Upper lobe of left lung (tissue), 6 donors: ENCODE measurements around the gene PPP1R37. TPM values are rescaled to one million over a fixed set of nuclear protein-coding genes. Genes with fewer than 3 reads are reported as not detected.

Source experiments
- ATAC-seq, 2 donors: fragments of 200-7000 bp; cut with Tn5 transposase; one replicate each; pipeline ENCODE4 v1.9.1; 2022; ENCODE audit warnings: mild to moderate bottlenecking in 2 of 2, moderate library complexity in 2 of 2; ENCODE audit not compliant: low FRiP score in 2 of 2
- DNase-seq, 2 donors: peaks; one replicate each; pipeline ENCODE4 v3.0.0-alpha.2; 2019 to 2020
- H3K27ac ChIP-seq, 4 donors: fragments of 200-600 bp; sonication (generic); one replicate each; pipeline ENCODE4 v1.5.1; 2016 to 2019
- H3K27me3 ChIP-seq, 4 donors: fragments of 200-600 bp; sonication (generic); one replicate each; pipeline ENCODE4 v1.5.1; 2017 to 2019
- H3K36me3 ChIP-seq, 4 donors: fragments of 200-600 bp; sonication (generic); one replicate each; pipeline ENCODE4 v1.5.1; 2016 to 2019
- H3K4me1 ChIP-seq, 4 donors: fragments of 200-600 bp; sonication (generic); one replicate each; pipeline ENCODE4 v1.5.1; 2018 to 2019
- H3K4me3 ChIP-seq, 4 donors: fragments of 200-600 bp; sonication (generic); one replicate each; pipeline ENCODE4 v1.5.1; 2017 to 2019; ENCODE audit warnings: mild to moderate bottlenecking in 2 of 4, moderate library complexity in 1 of 4
- H3K9me3 ChIP-seq, 4 donors: fragments of 200-600 bp; sonication (generic); one replicate each; pipeline ENCODE4 v1.5.1; 2018 to 2019
- CTCF ChIP-seq, 6 experiments: fragments of 450-650 bp in 4 of 6; fragments of 200-600 bp in 2 of 6; sonication (generic) in 2 of 6; IDR thresholded peaks; one replicate each; pipeline ENCODE4 v1.5.1; 2016 to 2019; ENCODE audit warnings: antibody characterized with exemption in 6 of 6
- EP300 ChIP-seq, 4 donors: sonication (generic); formaldehyde crosslinking; IDR thresholded peaks; one replicate each; pipeline ENCODE4 v1.5.1; 2017; ENCODE audit warnings: antibody characterized with exemption in 4 of 4, control low read depth in 2 of 4
- POLR2A ChIP-seq, 4 donors: fragments of 450-650 bp; IDR thresholded peaks; one replicate each; pipeline ENCODE4 v1.5.1; 2016 to 2017; ENCODE audit warnings: antibody characterized with exemption in 4 of 4, mild to moderate bottlenecking in 2 of 4
- POLR2AphosphoS5 ChIP-seq, 2 donors: sonication (generic); formaldehyde crosslinking; IDR thresholded peaks; one replicate each; pipeline ENCODE4 v1.5.1; 2017; ENCODE audit warnings: antibody characterized with exemption in 2 of 2
- WGBS, 2 donors: methylation state at CpG; one replicate each; pipeline ENCODE4 v1.1.5; 2017 to 2018; 5-methylcytosine and 5-hydroxymethylcytosine counted together
- total RNA-seq, 6 donors: library from RNA; depleted of rRNA in 4 of 6; stranded (reverse); fragments of >200 nt in 4 of 6; gene quantifications; one replicate each; pipeline versions ENCODE4 v1.1.0 to v1.2.1, GENCODE V29; 2016 to 2021
- donor health status: DM: no; HTN: no; CAD: no; lungs with moderate emphysema.
- donor health status: DM: no; HTN: yes; CAD: no; lungs with severe emphysema.

The PPP1R37 gene
- total RNA-seq, 6 donors from 2014 or later = 30.0 to 64.6 (median 37.3) TPM

GRCh38 chr19:45136507-45137178, 43.7 kb downstream of the PPP1R37 start:
- 85% methylated on average over 11 to 12 of the region's 12 CpGs for WGBS, 2 donors
- peaks cover 4 to 15% (median 9%) of the 10 kb centered on the region in 4 donors for H3K36me3 ChIP-seq
- peak overlapping the region in 1 of 4 donors; percentile 1 for H3K27ac ChIP-seq
- H3K4me1 ChIP-seq = peaks cover 0 to 10% (median 5%) of the 10 kb centered on the region in 4 donors
- no peaks in the 10 kb centered on the region for H3K27me3 ChIP-seq
- DNase-seq = peak in 1 of 2 donors; percentile 35
- H3K4me3 ChIP-seq = no peak overlapping the region
- peak in 1 of 2 donors; percentile 10 for ATAC-seq
- TF ChIP-seq CTCF (IDR thresholded peaks at IDR 0.05) (no peak), POLR2AphosphoS5 (IDR thresholded peaks at IDR 0.05) (no peak), EP300 (IDR thresholded peaks at IDR 0.05) (no peak), POLR2A (IDR thresholded peaks at IDR 0.05) (no peak)
- no peaks in the 10 kb centered on the region for H3K9me3 ChIP-seq

- H3K4me3 ChIP-seq = no peak overlapping the region
- H3K27me3 ChIP-seq = no peaks in the 10 kb centered on the region
- H3K9me3 ChIP-seq = no peaks in the 10 kb centered on the region
- ATAC-seq (no peak), DNase-seq (peak in 1 of 2 donors; percentile 39)
- no peak for TF ChIP-seq POLR2A (IDR thresholded peaks at IDR 0.05)
- TF ChIP-seq CTCF (IDR thresholded peaks at IDR 0.05) = no peak
- no peak for TF ChIP-seq EP300 (IDR thresholded peaks at IDR 0.05)
- no peak for TF ChIP-seq POLR2AphosphoS5 (IDR thresholded peaks at IDR 0.05)
- peaks cover 0 to 10% (median 5%) of the 10 kb centered on the region in 4 donors for H3K4me1 ChIP-seq
- WGBS, 2 donors = 79 to 87% methylated on average over 16 to 17 of the region's 17 CpGs
- H3K27ac ChIP-seq = peak overlapping the region in 1 of 4 donors; percentile 1
- H3K36me3 ChIP-seq = peaks cover 5 to 21% (median 15%) of the 10 kb centered on the region in 4 donors
Measured at GRCh38 chr19:45137179-45137761, 44.3 kb downstream of the PPP1R37 start.

- no peak overlapping the region for H3K27ac ChIP-seq
- no peaks in the 10 kb centered on the region for H3K27me3 ChIP-seq
- H3K4me1 ChIP-seq = peaks cover 0 to 10% (median 5%) of the 10 kb centered on the region in 4 donors
- H3K4me3 ChIP-seq = no peak overlapping the region
- TF ChIP-seq POLR2AphosphoS5 (IDR thresholded peaks at IDR 0.05) (no peak), EP300 (IDR thresholded peaks at IDR 0.05) (no peak), POLR2A (IDR thresholded peaks at IDR 0.05) (no peak), CTCF (IDR thresholded peaks at IDR 0.05) (no peak)
- 90% methylated on average over 11 of the region's 11 CpGs for WGBS, 2 donors
- DNase-seq (peak in 1 of 2 donors; percentile 39), ATAC-seq (no peak)
- H3K9me3 ChIP-seq = no peaks in the 10 kb centered on the region
- peaks cover 5 to 32% (median 23%) of the 10 kb centered on the region in 4 donors for H3K36me3 ChIP-seq
Measured at GRCh38 chr19:45138303-45138751, 45.3 kb downstream of the PPP1R37 start.

- Histone ChIP-seq H3K4me1 (peaks cover 0 to 10% (median 5%) of the 10 kb centered on the region in 4 donors), H3K36me3 (peaks cover 5 to 41% (median 26%) of the 10 kb centered on the region in 4 donors), H3K4me3 (no peak overlapping the region), H3K27me3 (no peaks in the 10 kb centered on the region), H3K9me3 (no peaks in the 10 kb centered on the region), H3K27ac (no peak overlapping the region)
- ATAC-seq (no peak), DNase-seq (peak in 1 of 2 donors; percentile 70)
- 97 to 99% methylated on average over 12 to 24 of the region's 24 CpGs for WGBS, 2 donors
- TF ChIP-seq EP300 (IDR thresholded peaks at IDR 0.05) (no peak), POLR2A (IDR thresholded peaks at IDR 0.05) (no peak), CTCF (IDR thresholded peaks at IDR 0.05) (no peak), POLR2AphosphoS5 (IDR thresholded peaks at IDR 0.05) (no peak)
Measured at GRCh38 chr19:45139286-45140143, 46.5 kb downstream of the PPP1R37 start.
